ENCODE data around the gene KLHL8.
"Not testable (repeated sequence)": the region's sequence is repeated elsewhere in the genome, so short reads cannot be mapped to it uniquely, and the experiment has no call there.

Gene KLHL8

DNA sequence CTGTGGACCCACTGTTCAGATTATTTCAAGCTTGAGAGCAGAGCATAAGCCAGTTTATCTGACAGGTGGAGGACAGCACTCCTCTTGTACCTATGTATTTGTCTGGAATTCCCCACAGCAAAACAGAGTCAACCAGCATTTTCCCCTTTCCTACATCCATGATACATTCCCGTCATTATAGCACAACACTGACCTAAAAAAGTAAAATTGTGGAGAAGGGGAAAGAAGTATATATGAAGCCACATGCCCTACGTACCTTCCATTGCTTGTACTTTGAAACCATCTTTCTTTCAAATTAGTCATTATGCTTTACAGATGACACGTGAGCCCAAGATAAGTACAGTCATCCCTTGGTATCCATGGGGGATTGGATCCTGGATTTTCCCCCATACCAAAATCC lies 73.3 kb downstream of the KLHL8 start:
- no peak for TF ChIP-seq EZH2phosphoT487 (IDR thresholded peaks at IDR 0.05; ENCODE audit: borderline replicate concordance, low read length)
- TF ChIP-seq, protein P1, sequence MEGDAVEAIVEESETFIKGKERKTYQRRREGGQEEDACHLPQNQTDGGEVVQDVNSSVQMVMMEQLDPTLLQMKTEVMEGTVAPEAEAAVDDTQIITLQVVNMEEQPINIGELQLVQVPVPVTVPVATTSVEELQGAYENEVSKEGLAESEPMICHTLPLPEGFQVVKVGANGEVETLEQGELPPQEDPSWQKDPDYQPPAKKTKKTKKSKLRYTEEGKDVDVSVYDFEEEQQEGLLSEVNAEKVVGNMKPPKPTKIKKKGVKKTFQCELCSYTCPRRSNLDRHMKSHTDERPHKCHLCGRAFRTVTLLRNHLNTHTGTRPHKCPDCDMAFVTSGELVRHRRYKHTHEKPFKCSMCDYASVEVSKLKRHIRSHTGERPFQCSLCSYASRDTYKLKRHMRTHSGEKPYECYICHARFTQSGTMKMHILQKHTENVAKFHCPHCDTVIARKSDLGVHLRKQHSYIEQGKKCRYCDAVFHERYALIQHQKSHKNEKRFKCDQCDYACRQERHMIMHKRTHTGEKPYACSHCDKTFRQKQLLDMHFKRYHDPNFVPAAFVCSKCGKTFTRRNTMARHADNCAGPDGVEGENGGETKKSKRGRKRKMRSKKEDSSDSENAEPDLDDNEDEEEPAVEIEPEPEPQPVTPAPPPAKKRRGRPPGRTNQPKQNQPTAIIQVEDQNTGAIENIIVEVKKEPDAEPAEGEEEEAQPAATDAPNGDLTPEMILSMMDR (IDR thresholded peaks at IDR 0.05; ENCODE audit: low read depth, low read length, poor library complexity, severe bottlenecking), result no peak

DNA sequence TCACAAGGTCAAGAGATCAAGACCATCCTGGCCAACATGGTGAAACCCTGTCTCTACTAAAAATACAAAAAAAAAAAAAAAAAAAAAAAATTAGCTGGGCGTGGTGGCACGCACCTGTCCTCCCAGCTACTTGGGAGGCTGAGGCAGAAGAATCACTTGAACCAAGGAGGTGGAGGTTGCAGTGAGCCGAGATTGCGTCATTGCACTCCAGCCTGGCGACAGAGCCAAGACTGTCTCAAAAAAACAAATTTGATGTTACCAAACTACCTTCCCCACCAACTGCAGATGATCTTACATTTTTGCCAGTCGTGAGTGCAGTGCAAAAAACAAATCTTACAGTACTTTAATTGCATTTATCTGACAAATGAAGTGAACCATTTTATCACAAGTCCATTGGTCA lies 74.5 kb downstream of the KLHL8 start:
- H3F3A ChIP-seq (ENCODE audit: control insufficient read depth, insufficient read depth); H3K27ac ChIP-seq (ENCODE audit: low read depth, low read length); H3K4me2 ChIP-seq (ENCODE audit: low read length); H4K20me1 ChIP-seq (ENCODE audit: control insufficient read depth, insufficient read depth, low read depth, low read length); H3K36me3 ChIP-seq (ENCODE audit: control insufficient read depth, low read length); H3K9me2 ChIP-seq (replicated peaks; ENCODE audit: control insufficient read depth, low read length); H3K9me3 ChIP-seq (ENCODE audit: control insufficient read depth, insufficient read depth, low read length); H3K4me1 ChIP-seq (ENCODE audit: control insufficient read depth, low read length); H3K79me2 ChIP-seq (ENCODE audit: control insufficient read depth, low read length); H3K4me3 ChIP-seq (ENCODE audit: low read length); H3K27me3 ChIP-seq (ENCODE audit: control insufficient read depth, low read length): not testable (repeated sequence)

More for the DNA sequence above, 73.3 kb downstream of the KLHL8 start:
- H3K4me2 ChIP-seq (ENCODE audit: low read length), result no peak overlapping the region
- 0 out of 2 replicates have a peak, but pooled peaks cover 3% of the 10 kb centered on the region for H3K4me1 ChIP-seq (ENCODE audit: control insufficient read depth, low read length)
- no peaks in the 10 kb centered on the region for H3K27me3 ChIP-seq (ENCODE audit: control insufficient read depth, low read length)
- no peaks in the 10 kb centered on the region for H4K20me1 ChIP-seq (ENCODE audit: control insufficient read depth, insufficient read depth, low read depth, low read length)
- H3F3A ChIP-seq (ENCODE audit: control insufficient read depth, insufficient read depth), result no peaks in the 10 kb centered on the region
- no peaks in the 10 kb centered on the region for H3K9me3 ChIP-seq (ENCODE audit: control insufficient read depth, insufficient read depth, low read length)
- no peaks in the 10 kb centered on the region for H3K79me2 ChIP-seq (ENCODE audit: control insufficient read depth, low read length)
- H3K27ac ChIP-seq (ENCODE audit: low read depth, low read length), result no peak overlapping the region
- H3K36me3 ChIP-seq (ENCODE audit: control insufficient read depth, low read length), result no peaks in the 10 kb centered on the region
- H3K4me3 ChIP-seq (ENCODE audit: low read length), result no peak overlapping the region
- no peaks in the 10 kb centered on the region for H3K9me2 ChIP-seq (replicated peaks; ENCODE audit: control insufficient read depth, low read length)

GRCh38 chr4:87144356-87144755 lies 76.1 kb downstream of the KLHL8 start:
- no peaks in the 10 kb centered on the region for H3F3A ChIP-seq (ENCODE audit: control insufficient read depth, insufficient read depth)
- no peaks in the 10 kb centered on the region for H3K27me3 ChIP-seq (ENCODE audit: control insufficient read depth, low read length)
- H3K4me2 ChIP-seq (ENCODE audit: low read length), result no peak overlapping the region
- H3K36me3 ChIP-seq (ENCODE audit: control insufficient read depth, low read length), result no peaks in the 10 kb centered on the region
- 0 out of 2 replicates have a peak, but pooled peaks cover 3% of the 10 kb centered on the region for H3K4me1 ChIP-seq (ENCODE audit: control insufficient read depth, low read length)
- no peaks in the 10 kb centered on the region for H3K9me2 ChIP-seq (replicated peaks; ENCODE audit: control insufficient read depth, low read length)
- H3K27ac ChIP-seq (ENCODE audit: low read depth, low read length), result no peak overlapping the region
- no peak overlapping the region for H3K4me3 ChIP-seq (ENCODE audit: low read length)
- no peaks in the 10 kb centered on the region for H3K79me2 ChIP-seq (ENCODE audit: control insufficient read depth, low read length)
- H4K20me1 ChIP-seq (ENCODE audit: control insufficient read depth, insufficient read depth, low read depth, low read length), result no peaks in the 10 kb centered on the region
- TF ChIP-seq, protein P1 (IDR thresholded peaks at IDR 0.05; ENCODE audit: low read depth, low read length, poor library complexity, severe bottlenecking), result no peak
- no peak for TF ChIP-seq EZH2phosphoT487 (IDR thresholded peaks at IDR 0.05; ENCODE audit: borderline replicate concordance, low read length)
- H3K9me3 ChIP-seq (ENCODE audit: control insufficient read depth, insufficient read depth, low read length), result no peaks in the 10 kb centered on the region

DNA sequence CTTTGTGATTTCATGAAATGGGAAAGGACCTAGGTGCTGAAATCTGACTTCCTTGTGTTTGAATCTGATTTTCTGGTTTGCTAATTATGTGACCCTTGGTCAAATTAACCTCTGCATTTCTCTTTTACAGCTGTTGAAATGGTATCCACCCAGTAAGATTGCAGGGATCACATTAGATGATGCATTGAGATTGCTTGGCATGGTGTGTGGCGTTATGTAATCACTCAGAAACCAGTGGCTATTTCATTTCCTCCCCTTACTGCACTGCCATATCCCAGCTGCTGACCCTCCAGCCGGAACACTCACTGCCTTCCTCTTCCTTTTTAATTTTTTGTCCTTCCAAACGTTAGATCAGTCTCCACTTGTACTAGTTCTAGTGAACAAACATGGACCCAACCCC lies 79.0 kb downstream of the KLHL8 start:
- Histone ChIP-seq H3K4me3 (ENCODE audit: low read length) (no peak overlapping the region), H3K9me2 (replicated peaks; ENCODE audit: control insufficient read depth, low read length) (no peaks in the 10 kb centered on the region), H3K4me1 (ENCODE audit: control insufficient read depth, low read length) (0 out of 2 replicates have a peak, but pooled peaks cover 3% of the 10 kb centered on the region), H3F3A (ENCODE audit: control insufficient read depth, insufficient read depth) (no peaks in the 10 kb centered on the region), H3K9me3 (ENCODE audit: control insufficient read depth, insufficient read depth, low read length) (no peaks in the 10 kb centered on the region), H3K4me2 (ENCODE audit: low read length) (no peak overlapping the region), H3K27ac (ENCODE audit: low read depth, low read length) (no peak overlapping the region), H3K79me2 (ENCODE audit: control insufficient read depth, low read length) (no peaks in the 10 kb centered on the region), H3K27me3 (ENCODE audit: control insufficient read depth, low read length) (no peaks in the 10 kb centered on the region), H3K36me3 (ENCODE audit: control insufficient read depth, low read length) (no peaks in the 10 kb centered on the region), H4K20me1 (ENCODE audit: control insufficient read depth, insufficient read depth, low read depth, low read length) (no peaks in the 10 kb centered on the region)
- no peak for TF ChIP-seq EZH2phosphoT487 (IDR thresholded peaks at IDR 0.05; ENCODE audit: borderline replicate concordance, low read length)
- TF ChIP-seq, protein P1 (IDR thresholded peaks at IDR 0.05; ENCODE audit: low read depth, low read length, poor library complexity, severe bottlenecking), result no peak

Data from DOHH2 (cell line).